Neural cell (in vitro differentiated cells): ENCODE data around the gene CT45A3. TPM values are rescaled to one million over a fixed set of nuclear protein-coding genes. Genes with fewer than 3 reads are reported as not detected.
"Not testable (repeated sequence)": the region's sequence is repeated elsewhere in the genome, so short reads cannot be mapped to it uniquely, and the experiment has no call there.

Source experiments
- H2AFZ ChIP-seq: fragments of 200-600, 300-800 bp; sonication (generic), shearing (Covaris generic); 2 replicates; pipeline ENCODE4 v1.6.0; 2014; ENCODE audit warnings: low read depth, mild to moderate bottlenecking, antibody characterized with exemption, low read length, moderate library complexity
- H3F3A ChIP-seq: fragments of 200-600 bp; shearing (Covaris generic); 2 replicates; pipeline ENCODE4 v1.6.1; 2016; ENCODE audit warnings: mild to moderate bottlenecking, moderate library complexity, mixed read lengths, antibody characterized with exemption, low read length; ENCODE audit not compliant: insufficient read depth, poor library complexity, severe bottlenecking
- H3K27ac ChIP-seq: fragments of 200-600, 300-800 bp; sonication (generic), shearing (Covaris generic); 2 replicates; pipeline ENCODE4 v1.5.1; 2014; ENCODE audit warnings: mild to moderate bottlenecking, low read length, moderate library complexity
- H3K27me3 ChIP-seq: fragments of 300-800, 200-600 bp; sonication (generic), shearing (Covaris generic); 2 replicates; pipeline ENCODE4 v1.6.0; 2014; ENCODE audit warnings: mild to moderate bottlenecking, low read depth, low read length, moderate library complexity; ENCODE audit not compliant: insufficient read depth
- H3K36me3 ChIP-seq: fragments of 300-800, 200-600 bp; sonication (generic), shearing (Covaris generic); 2 replicates; pipeline ENCODE4 v1.5.1; 2014; ENCODE audit warnings: mild to moderate bottlenecking, antibody characterized with exemption, low read length, moderate library complexity; ENCODE audit not compliant: insufficient read depth
- H3K4me2 ChIP-seq: fragments of 300-800, 200-600 bp; sonication (generic), shearing (Covaris generic); 2 replicates; pipeline ENCODE4 v1.6.0; 2014; ENCODE audit warnings: mild to moderate bottlenecking, low read length
- H3K4me3 ChIP-seq: fragments of 300-800, 200-600 bp; sonication (generic), shearing (Covaris generic); 2 replicates; pipeline ENCODE4 v1.5.1; 2014; ENCODE audit warnings: mild to moderate bottlenecking, low read length, moderate library complexity
- H3K79me2 ChIP-seq: fragments of 200-600 bp; shearing (Covaris generic); replicated peaks from 2 replicates; pipeline ENCODE4 v1.6.0; 2014; ENCODE audit warnings: mild to moderate bottlenecking, low read length, moderate library complexity; ENCODE audit not compliant: insufficient read depth
- H3K9ac ChIP-seq: fragments of 300-800, 200-600 bp; sonication (generic), shearing (Covaris generic); 2 replicates; pipeline ENCODE4 v1.6.1; 2016; ENCODE audit warnings: mild to moderate bottlenecking, low read length, mixed read lengths
- H3K9me2 ChIP-seq: fragments of 200-600 bp; shearing (Covaris generic); 2 replicates; pipeline ENCODE4 v1.6.1; 2016; ENCODE audit warnings: mild to moderate bottlenecking, low read length, mixed read lengths; ENCODE audit not compliant: insufficient read depth
- H3K9me3 ChIP-seq: fragments of 200-600, 300-800 bp; sonication (generic), shearing (Covaris generic); 2 replicates; pipeline ENCODE4 v1.6.1; 2016; ENCODE audit warnings: mild to moderate bottlenecking, mixed run types, low read length, moderate library complexity, mixed read lengths
- H4K20me1 ChIP-seq: fragments of 200-600 bp; shearing (Covaris generic); 2 replicates; pipeline ENCODE4 v1.6.1; 2016; ENCODE audit warnings: mild to moderate bottlenecking, mixed run types; ENCODE audit not compliant: insufficient read depth
- EP300 ChIP-seq: fragments of 450-650 bp; conservative IDR thresholded peaks from 2 replicates; pipeline ENCODE4 v1.6.1; 2014; ENCODE audit warnings: antibody characterized with exemption, mild to moderate bottlenecking, moderate library complexity; ENCODE audit not compliant: poor library complexity, severe bottlenecking
- EZH2 ChIP-seq: fragments of 200-600, 300-800 bp; shearing (Covaris generic), sonication (generic); IDR thresholded peaks from 2 replicates; pipeline ENCODE4 v1.6.1; 2014; ENCODE audit warnings: antibody characterized with exemption, low read length, borderline replicate concordance, mild to moderate bottlenecking; ENCODE audit not compliant: insufficient read depth, poor library complexity, severe bottlenecking
- MXI1 ChIP-seq: fragments of 450-650 bp; conservative IDR thresholded peaks from 2 replicates; pipeline ENCODE4 v1.6.1; 2014; ENCODE audit warnings: antibody characterized with exemption, mild to moderate bottlenecking; ENCODE audit not compliant: poor library complexity, severe bottlenecking
- POLR2AphosphoS5 ChIP-seq: IDR thresholded peaks from 2 replicates; pipeline ENCODE4 v1.6.1; 2012
- RAD21 ChIP-seq: fragments of 450-650 bp; conservative IDR thresholded peaks from 2 replicates; pipeline ENCODE4 v1.6.1; 2014; ENCODE audit warnings: antibody characterized with exemption, mild to moderate bottlenecking, moderate library complexity
- SMC3 ChIP-seq: fragments of 450-650 bp; conservative IDR thresholded peaks from 2 replicates; pipeline ENCODE4 v1.6.1; 2014; ENCODE audit warnings: antibody characterized with exemption, mild to moderate bottlenecking, moderate library complexity; ENCODE audit not compliant: poor library complexity
- TAF1 ChIP-seq: IDR thresholded peaks from 2 replicates; pipeline ENCODE4 v1.6.1; 2012; ENCODE audit warnings: low read depth
- polyA minus RNA-seq: library from RNA; depleted of rRNA, polyadenylated mRNA; stranded (reverse); fragments of >200 nt; gene quantifications from 2 replicates; pipeline ENCODE4 v1.2.3, GENCODE V29; 2014
- polyA plus RNA-seq: library from polyadenylated mRNA; depleted of rRNA; stranded (reverse); fragments of >200 nt; gene quantifications from 2 replicates; pipeline ENCODE4 v1.2.3, GENCODE V29; 2014
- TF ChIP-seq, protein P1 (sequence below): IDR thresholded peaks from 2 replicates; pipeline ENCODE4 v1.6.1; 2012; ENCODE audit warnings: borderline replicate concordance
- TF ChIP-seq, protein P2 (sequence below): fragments of 450-650 bp; IDR thresholded peaks from 2 replicates; pipeline ENCODE4 v1.5.1; 2014; ENCODE audit warnings: antibody characterized with exemption, mild to moderate bottlenecking, moderate library complexity; ENCODE audit not compliant: poor library complexity, severe bottlenecking

The CT45A3 gene, protein sequence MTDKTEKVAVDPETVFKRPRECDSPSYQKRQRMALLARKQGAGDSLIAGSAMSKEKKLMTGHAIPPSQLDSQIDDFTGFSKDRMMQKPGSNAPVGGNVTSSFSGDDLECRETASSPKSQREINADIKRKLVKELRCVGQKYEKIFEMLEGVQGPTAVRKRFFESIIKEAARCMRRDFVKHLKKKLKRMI
- polyA plus RNA-seq, result not detected in 2 replicates
- not detected in 2 replicates for polyA minus RNA-seq

DNA sequence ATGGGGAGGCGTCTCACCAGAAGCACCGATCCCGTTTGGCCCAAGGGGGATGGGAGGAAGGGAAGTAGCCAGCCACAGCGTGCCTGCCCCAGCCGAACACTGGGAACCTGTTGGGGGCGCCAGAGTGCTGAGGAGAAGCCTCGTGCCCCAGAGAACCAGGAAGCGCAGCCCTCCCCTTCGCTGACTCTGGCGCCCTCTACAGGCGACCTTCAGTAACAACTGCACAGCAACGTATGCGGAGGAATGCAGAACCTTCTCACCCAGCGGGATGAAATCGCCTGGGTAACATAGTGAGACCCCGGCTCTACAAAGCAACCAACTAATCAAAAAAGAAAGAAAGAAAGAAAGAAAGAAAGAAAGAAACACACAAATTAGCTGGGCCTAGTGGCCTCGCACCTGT, at the start of gene CT45A3:
Gene CT45A3, minus strand, starts transcription at position 101 of the 400 bp plus-strand sequence. CDS start 3,747 bp downstream, outside the sequence.
- H3K9ac ChIP-seq, H3K79me2 ChIP-seq, H3F3A ChIP-seq, H2AFZ ChIP-seq, H3K9me3 ChIP-seq, H3K27me3 ChIP-seq, H3K36me3 ChIP-seq, H4K20me1 ChIP-seq, H3K27ac ChIP-seq, H3K9me2 ChIP-seq, H3K4me2 ChIP-seq, H3K4me3 ChIP-seq: not testable (repeated sequence)

DNA sequence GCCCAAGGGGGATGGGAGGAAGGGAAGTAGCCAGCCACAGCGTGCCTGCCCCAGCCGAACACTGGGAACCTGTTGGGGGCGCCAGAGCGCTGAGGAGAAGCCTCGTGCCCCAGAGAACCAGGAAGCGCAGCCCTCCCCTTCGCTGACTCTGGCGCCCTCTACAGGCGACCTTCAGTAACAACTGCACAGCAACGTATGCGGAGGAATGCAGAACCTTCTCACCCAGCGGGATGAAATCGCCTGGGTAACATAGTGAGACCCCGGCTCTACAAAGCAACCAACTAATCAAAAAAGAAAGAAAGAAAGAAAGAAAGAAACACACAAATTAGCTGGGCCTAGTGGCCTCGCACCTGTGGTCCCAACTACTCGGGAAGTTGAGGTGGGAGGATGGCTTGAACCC, 34.7 kb upstream of the CT45A3 start, which contains the start of gene CT45A6:
Gene CT45A6, minus strand, starts transcription at position 101 of the 400 bp plus-strand sequence. CDS start 3,794 bp downstream, outside the sequence.
- not testable (repeated sequence) for H3K36me3 ChIP-seq, H3K4me2 ChIP-seq, H3K9ac ChIP-seq, H3K4me3 ChIP-seq, H3K9me2 ChIP-seq, H4K20me1 ChIP-seq, H3K9me3 ChIP-seq, H3K27me3 ChIP-seq, H3F3A ChIP-seq, H2AFZ ChIP-seq, H3K79me2 ChIP-seq, H3K27ac ChIP-seq

DNA sequence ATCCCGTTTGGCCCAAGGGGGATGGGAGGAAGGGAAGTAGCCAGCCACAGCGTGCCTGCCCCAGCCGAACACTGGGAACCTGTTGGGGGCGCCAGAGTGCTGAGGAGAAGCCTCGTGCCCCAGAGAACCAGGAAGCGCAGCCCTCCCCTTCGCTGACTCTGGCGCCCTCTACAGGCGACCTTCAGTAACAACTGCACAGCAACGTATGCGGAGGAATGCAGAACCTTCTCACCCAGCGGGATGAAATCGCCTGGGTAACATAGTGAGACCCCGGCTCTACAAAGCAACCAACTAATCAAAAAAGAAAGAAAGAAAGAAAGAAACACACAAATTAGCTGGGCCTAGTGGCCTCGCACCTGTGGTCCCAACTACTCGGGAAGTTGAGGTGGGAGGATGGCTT, 17.4 kb upstream of the CT45A3 start, which contains the start of gene CT45A5:
Gene CT45A5, minus strand, starts transcription at position 101 of the 400 bp plus-strand sequence. CDS start 3,774 bp downstream, outside the sequence.
- H3K4me2 ChIP-seq, H3K79me2 ChIP-seq, H3K9me3 ChIP-seq, H2AFZ ChIP-seq, H3K9me2 ChIP-seq, H3K36me3 ChIP-seq, H3K27me3 ChIP-seq, H3K27ac ChIP-seq, H3K9ac ChIP-seq, H4K20me1 ChIP-seq, H3K4me3 ChIP-seq, H3F3A ChIP-seq: not testable (repeated sequence)

DNA sequence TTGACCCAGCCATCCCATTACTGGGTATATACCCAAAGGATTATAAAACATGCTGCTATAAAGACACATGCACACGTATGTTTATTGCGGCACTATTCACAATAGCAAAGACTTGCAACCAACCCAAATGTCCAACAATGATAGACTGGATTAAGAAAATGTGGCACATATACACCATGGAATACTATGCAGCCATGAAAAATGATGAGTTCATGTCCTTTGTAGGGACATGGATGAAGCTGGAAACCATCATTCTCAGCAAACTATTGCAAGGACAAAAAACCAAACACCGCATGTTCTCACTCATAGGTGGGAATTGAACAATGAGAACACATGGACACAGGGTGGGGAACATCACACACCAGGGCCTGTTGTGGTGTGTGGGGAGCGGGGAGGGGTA, 23.3 kb downstream of the CT45A3 start:
- not testable (repeated sequence) for H3K27ac ChIP-seq, H3K9me2 ChIP-seq, H3K36me3 ChIP-seq, H3K9me3 ChIP-seq, H4K20me1 ChIP-seq, H3K4me2 ChIP-seq, H3K27me3 ChIP-seq, H3K4me3 ChIP-seq, H3K79me2 ChIP-seq, H2AFZ ChIP-seq, H3F3A ChIP-seq, H3K9ac ChIP-seq

DNA sequence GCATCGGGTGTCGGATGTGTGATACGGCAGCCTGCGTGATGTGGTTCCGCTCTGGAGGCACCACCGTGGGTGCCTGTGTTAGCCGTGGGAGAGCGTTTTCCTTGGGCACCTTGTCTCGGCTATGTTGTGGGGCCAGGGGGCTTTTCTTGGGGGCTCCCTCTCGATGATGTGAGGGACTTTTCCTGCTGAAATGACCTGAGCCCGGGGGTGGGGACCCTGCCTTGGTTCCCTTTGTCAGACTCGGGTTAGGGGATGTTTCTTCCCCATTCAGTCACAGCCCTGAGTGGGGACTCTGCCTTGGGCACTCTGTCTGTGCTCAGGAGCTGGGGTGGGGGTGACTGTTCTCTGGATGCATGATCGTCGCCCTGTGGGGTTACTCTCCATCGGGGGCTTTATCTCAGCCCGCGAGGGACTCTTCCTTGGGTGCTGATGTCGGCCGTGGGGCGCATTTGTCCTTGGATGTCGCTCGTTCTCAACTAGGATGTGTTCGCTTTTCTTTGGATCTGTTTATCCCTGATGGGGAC, 26.7 kb downstream of the CT45A3 start:
- Histone ChIP-seq H3K9me2 (no peaks in the 10 kb centered on the region), H2AFZ (no peak overlapping the region), H4K20me1 (no peaks in the 10 kb centered on the region), H3K27me3 (no peaks in the 10 kb centered on the region), H3K36me3 (no peaks in the 10 kb centered on the region), H3K4me2 (no peak overlapping the region), H3K79me2 (no peaks in the 10 kb centered on the region), H3K9ac (no peak overlapping the region), H3K27ac (no peak overlapping the region), H3K9me3 (no peaks in the 10 kb centered on the region), H3K4me3 (no peak overlapping the region), H3F3A (no peaks in the 10 kb centered on the region)
- no peak for TF ChIP-seq TAF1
- no peak for TF ChIP-seq SMC3
- TF ChIP-seq, protein P1, sequence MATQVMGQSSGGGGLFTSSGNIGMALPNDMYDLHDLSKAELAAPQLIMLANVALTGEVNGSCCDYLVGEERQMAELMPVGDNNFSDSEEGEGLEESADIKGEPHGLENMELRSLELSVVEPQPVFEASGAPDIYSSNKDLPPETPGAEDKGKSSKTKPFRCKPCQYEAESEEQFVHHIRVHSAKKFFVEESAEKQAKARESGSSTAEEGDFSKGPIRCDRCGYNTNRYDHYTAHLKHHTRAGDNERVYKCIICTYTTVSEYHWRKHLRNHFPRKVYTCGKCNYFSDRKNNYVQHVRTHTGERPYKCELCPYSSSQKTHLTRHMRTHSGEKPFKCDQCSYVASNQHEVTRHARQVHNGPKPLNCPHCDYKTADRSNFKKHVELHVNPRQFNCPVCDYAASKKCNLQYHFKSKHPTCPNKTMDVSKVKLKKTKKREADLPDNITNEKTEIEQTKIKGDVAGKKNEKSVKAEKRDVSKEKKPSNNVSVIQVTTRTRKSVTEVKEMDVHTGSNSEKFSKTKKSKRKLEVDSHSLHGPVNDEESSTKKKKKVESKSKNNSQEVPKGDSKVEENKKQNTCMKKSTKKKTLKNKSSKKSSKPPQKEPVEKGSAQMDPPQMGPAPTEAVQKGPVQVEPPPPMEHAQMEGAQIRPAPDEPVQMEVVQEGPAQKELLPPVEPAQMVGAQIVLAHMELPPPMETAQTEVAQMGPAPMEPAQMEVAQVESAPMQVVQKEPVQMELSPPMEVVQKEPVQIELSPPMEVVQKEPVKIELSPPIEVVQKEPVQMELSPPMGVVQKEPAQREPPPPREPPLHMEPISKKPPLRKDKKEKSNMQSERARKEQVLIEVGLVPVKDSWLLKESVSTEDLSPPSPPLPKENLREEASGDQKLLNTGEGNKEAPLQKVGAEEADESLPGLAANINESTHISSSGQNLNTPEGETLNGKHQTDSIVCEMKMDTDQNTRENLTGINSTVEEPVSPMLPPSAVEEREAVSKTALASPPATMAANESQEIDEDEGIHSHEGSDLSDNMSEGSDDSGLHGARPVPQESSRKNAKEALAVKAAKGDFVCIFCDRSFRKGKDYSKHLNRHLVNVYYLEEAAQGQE, result no peak
- no peak for TF ChIP-seq EP300
- TF ChIP-seq, protein P2, sequence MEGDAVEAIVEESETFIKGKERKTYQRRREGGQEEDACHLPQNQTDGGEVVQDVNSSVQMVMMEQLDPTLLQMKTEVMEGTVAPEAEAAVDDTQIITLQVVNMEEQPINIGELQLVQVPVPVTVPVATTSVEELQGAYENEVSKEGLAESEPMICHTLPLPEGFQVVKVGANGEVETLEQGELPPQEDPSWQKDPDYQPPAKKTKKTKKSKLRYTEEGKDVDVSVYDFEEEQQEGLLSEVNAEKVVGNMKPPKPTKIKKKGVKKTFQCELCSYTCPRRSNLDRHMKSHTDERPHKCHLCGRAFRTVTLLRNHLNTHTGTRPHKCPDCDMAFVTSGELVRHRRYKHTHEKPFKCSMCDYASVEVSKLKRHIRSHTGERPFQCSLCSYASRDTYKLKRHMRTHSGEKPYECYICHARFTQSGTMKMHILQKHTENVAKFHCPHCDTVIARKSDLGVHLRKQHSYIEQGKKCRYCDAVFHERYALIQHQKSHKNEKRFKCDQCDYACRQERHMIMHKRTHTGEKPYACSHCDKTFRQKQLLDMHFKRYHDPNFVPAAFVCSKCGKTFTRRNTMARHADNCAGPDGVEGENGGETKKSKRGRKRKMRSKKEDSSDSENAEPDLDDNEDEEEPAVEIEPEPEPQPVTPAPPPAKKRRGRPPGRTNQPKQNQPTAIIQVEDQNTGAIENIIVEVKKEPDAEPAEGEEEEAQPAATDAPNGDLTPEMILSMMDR, result no peak
- TF ChIP-seq RAD21, result no peak
- TF ChIP-seq MXI1, result no peak
- no peak for TF ChIP-seq EZH2
- TF ChIP-seq POLR2AphosphoS5, result no peak
